Measurements from ENCODE around the gene IFITM5.
"Not testable (repeated sequence)": the region's sequence is repeated elsewhere in the genome, so short reads cannot be mapped to it uniquely, and the experiment has no call there.

IFITM5 gene

DNA sequence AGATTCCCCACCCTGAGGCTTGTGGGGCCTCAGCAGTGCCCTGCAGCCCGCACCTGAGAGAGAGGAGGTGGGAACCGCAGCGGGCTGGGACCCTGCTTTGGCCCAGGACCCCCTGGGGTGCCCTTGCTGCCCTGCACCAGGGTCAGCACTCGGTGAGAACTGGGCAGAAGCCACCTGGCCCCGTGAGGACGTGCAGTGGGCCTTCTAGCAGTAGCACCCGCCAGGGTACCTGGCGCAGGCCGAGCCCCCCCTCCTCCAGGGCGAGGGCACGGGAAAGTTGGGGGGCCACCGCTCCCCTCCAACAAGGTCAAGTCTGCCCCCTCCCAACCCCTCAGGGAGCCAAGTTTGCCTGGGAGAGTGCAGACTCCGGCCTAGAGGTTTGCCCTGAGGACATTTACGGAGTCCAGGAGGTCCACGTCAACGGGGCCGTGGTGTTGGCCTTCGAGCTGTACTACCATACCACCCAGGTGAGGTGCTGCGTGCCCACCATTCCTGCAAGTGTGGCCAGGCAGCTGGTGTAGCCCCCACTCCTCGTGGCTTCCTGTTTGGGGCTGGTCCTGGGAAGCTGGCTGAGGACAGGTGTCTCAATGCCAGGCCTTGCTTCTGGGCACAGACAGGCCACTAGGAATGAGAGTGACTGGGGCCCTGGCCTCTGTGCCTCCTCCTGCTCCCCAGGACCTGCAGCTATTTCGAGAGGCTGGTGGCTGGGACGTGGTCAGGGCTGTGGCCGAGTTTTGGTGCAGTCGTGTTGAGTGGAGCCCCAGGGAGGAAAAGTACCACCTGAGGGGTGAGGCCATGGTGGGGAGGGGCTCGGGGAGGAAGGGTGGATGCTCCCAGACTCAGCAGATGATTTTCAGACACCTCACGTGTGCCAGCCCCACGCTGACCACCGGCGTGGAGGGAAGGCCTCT lies 6.9 kb downstream of the IFITM5 start:
- DNase-seq (ENCODE audit: low read depth in 1 of 2, low spot score in 1 of 2): no peak
- in situ Hi-C loops (cut with HindIII; ENCODE audit: low pct_unique_long_range_greater_than_20kb, low sequenced_read_pairs): no loop called here
- TF ChIP-seq JUND (IDR thresholded peaks at IDR 0.05; ENCODE audit: low read depth): no peak

- TF ChIP-seq JUND (IDR thresholded peaks at IDR 0.05; ENCODE audit: low read depth): no peak
- in situ Hi-C loops (cut with HindIII; ENCODE audit: low pct_unique_long_range_greater_than_20kb, low sequenced_read_pairs): no loop called here
- DNase-seq (ENCODE audit: low read depth in 1 of 2, low spot score in 1 of 2): no peak
These were observed 7.8 kb downstream of the IFITM5 start for GRCh38 chr11:291281-292210.

GRCh38 chr11:290621-291231 lies 8.6 kb downstream of the IFITM5 start:
- in situ Hi-C loops (cut with HindIII; ENCODE audit: low pct_unique_long_range_greater_than_20kb, low sequenced_read_pairs): no loop called here
- no peak for TF ChIP-seq JUND (IDR thresholded peaks at IDR 0.05; ENCODE audit: low read depth)
- no peak for DNase-seq (ENCODE audit: low read depth in 1 of 2, low spot score in 1 of 2)

DNA sequence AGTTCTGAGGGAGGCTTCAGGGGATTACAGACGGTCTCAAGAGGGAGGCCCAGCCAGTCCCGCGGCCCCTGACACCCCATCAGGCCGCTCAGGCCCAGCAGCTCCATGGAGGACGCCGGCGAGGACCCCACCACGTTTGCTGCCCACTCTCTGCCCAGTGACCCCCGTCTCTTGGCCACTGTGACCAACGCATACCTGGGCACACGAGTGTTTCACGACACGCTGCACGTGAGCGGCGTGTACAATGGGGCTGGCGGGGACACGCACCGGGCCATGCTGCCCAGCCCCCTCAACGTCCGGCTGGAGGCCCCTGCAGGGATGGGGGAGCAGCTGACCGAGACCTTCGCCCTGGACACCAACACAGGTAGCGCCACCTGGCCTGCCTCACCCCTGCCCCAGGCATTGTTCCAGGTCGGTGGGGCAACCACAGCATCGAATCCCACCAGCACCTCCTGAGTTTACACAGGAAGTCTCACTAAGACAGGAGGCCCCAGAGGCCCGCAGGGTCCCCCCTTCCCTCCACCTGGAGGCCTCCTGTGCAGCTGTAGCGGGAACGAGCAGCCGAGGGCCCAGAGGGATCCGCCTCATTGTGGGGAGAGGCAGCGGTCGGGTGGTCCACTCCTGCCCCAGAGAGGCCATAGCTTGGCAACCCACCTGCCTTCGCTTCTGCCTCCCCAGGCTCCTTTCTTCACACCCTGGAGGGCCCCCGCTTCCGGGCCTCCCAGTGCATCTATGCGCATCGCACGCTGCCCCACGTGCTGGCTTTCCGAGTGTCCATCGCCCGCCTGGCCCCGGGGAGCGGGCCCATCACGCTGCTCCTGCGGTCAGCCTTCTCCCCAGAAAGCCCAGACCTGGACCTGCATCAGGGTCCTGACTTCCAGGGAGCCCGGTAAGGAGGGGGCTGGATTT lies 9.4 kb downstream of the IFITM5 start:
- in situ Hi-C loops (cut with HindIII; ENCODE audit: low pct_unique_long_range_greater_than_20kb, low sequenced_read_pairs): no loop called here
- no peak for TF ChIP-seq JUND (IDR thresholded peaks at IDR 0.05; ENCODE audit: low read depth)
- DNase-seq (ENCODE audit: low read depth in 1 of 2, low spot score in 1 of 2): no peak

DNA sequence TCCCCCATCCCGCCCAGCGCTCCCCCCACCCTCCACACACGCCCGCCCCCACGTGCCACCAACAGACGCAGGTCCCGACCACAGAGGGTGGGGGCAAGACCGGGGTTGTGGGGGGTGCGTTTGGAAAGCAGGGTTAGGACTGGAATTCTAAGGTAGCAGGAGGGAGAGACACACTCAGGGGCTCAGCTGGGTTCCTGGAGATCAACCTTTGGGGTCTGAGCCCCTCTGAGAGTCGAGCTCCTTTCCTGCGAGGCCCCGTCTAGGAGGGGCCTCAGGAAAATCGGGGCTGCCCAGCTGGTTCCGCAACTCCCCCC lies 10.0 kb downstream of the IFITM5 start:
- in situ Hi-C loops (cut with HindIII; ENCODE audit: low pct_unique_long_range_greater_than_20kb, low sequenced_read_pairs): no loop called here
- DNase-seq (ENCODE audit: low read depth in 1 of 2, low spot score in 1 of 2): no peak
- no peak for TF ChIP-seq JUND (IDR thresholded peaks at IDR 0.05; ENCODE audit: low read depth)

DNA sequence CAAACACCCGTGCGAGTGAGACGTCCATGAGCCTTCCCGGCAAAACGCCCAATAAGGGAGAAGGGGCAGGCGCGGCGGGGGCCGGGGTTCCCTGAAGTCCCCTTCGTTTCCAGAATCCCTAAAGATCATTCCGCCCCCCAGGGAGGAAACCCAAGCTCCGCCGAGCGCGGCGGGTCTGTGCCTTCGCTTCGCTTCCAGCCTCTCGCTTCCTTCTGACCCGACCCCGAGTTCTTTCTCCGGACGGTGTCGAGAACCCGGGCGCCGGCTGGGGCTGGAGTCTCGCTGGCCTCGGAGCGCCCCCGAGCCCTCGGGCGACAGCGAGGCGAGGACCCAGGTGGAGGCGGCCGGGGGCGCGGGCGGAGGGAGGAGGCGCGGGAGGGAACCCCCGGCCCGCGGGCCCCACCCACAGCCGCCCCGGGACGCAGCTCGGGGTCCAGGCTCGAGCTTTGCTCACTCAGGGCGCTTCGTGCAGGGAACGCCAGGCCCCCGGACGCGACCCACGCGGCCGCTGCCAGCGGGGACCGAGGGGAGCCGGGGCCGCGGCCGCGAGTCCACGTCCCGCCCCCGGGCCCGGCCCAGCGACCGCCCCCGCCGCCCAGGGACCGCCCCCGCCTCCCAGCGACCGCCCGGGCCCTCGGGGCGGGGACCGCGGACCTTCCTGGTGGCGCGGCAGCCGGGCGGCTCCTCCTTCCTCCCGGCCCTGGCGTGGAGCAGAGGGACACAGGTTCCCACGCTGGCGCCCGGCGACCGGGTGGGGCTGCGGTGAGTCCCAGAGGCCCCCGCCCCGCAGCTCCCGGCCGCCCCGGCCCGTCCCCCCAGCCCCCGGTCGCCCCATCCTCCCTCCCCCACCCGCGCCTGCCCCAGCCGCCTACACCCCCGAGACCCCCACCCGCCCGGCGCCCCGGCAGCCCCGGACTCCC lies 10.6 kb downstream of the IFITM5 start, which contains the start of gene PGGHG:
Gene PGGHG, plus strand, starts transcription at position 649 of the 920 bp plus-strand sequence. CDS start 691 bp downstream, outside the sequence.
- in situ Hi-C loops (cut with HindIII; ENCODE audit: low pct_unique_long_range_greater_than_20kb, low sequenced_read_pairs): no loop called here
- DNase-seq (ENCODE audit: low read depth in 1 of 2, low spot score in 1 of 2): peak; percentile 72 to 88
- no peak for TF ChIP-seq JUND (IDR thresholded peaks at IDR 0.05; ENCODE audit: low read depth)

DNA sequence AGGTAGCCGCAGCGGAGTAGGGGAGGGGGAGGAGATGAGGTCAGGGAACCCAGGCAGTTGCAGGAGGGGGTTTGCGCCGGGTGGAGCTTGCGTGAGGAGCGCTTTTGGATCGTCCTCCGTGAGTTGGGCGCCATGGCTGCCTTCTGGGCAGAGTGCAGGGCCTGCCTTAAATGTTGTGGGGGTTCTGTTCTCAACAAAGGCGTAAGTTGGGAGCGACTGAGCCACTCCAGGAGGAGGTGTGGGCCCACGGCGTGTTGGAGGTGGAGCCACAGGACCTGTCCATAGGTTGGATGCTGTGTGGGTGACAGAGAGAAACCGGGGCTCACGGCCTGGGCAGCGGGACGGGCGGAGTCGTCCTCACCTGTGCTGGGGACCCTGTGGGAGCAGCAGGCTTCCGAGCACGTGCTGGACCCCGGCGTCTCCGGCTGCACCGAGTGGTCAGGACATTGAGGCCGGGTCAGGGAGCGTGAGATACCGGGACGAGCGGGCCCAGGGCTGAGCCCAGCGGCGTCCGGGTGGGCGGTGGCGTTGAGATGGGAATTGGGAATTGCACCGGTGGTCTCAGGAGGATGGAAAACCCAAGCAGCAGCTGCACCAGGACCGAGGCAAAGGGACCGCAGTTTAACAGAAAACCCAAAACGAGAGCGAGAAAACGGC lies 11.4 kb downstream of the IFITM5 start:
- TF ChIP-seq JUND (IDR thresholded peaks at IDR 0.05; ENCODE audit: low read depth): no peak
- in situ Hi-C loops (cut with HindIII; ENCODE audit: low pct_unique_long_range_greater_than_20kb, low sequenced_read_pairs): no loop called here
- peak in 1 of 2 experiments; percentile 1 for DNase-seq (ENCODE audit: low read depth in 1 of 2, low spot score in 1 of 2)

DNA sequence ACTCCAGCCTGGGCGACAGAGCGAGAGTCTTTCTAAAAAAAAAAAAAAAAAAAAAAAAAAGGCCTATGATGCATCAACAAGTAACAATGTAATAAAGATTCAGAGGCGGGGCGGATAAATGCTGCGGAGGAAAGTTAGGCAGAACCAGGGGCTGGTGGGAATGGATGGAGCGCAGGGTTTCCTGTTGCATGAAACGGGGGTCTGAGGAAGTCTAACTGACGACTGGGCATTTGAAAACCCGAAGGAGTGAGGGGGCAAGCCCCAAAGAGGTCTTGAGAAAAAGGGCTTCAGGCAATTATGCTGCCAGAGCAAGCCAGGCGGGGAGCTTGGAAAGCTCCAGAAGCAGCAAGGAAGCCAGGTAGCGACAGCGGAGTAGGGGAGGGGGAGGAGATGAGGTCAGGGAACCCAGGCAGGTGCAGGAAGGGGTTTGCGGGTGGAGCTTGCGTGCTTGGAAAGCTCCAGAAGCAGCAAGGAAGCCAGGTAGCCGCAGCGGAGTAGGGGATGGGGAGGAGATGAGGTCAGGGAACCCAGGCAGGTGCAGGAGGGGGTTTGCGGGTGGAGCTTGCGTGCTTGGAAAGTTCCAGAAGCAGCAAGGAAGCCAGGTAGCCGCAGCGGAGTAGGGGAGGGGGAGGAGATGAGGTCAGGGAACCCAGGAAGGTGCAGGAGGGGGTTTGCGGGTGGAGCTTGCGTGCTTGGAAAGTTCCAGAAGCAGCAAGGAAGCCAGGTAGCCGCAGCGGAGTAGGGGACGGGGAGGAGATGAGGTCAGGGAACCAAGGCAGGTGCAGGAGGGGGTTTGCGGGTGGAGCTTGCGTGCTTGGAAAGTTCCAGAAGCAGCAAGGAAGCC lies 12.1 kb downstream of the IFITM5 start:
- DNase-seq (ENCODE audit: low read depth in 1 of 2, low spot score in 1 of 2); in situ Hi-C loops (cut with HindIII; ENCODE audit: low pct_unique_long_range_greater_than_20kb, low sequenced_read_pairs): not testable (repeated sequence)

- peak in 1 of 2 experiments; percentile 1 for DNase-seq (ENCODE audit: low read depth in 1 of 2, low spot score in 1 of 2)
- TF ChIP-seq JUND (IDR thresholded peaks at IDR 0.05; ENCODE audit: low read depth): no peak
- in situ Hi-C loops (cut with HindIII; ENCODE audit: low pct_unique_long_range_greater_than_20kb, low sequenced_read_pairs): no loop called here
These were observed 13.5 kb downstream of the IFITM5 start for GRCh38 chr11:285894-286220.
